Activated T-helper 2 cell treated with anti-CD3 and anti-CD28 coated beads, Interferon-gamma antibody, Interleukin-2, Interleukin-4, amounts not matched to agents 10 μg/mL and 5 μg/mL and 100 μg/mL, durations not matched to agents 14 hours and 24 hours and 36 hours (primary cell): ENCODE measurements around the gene SPPL2C. TPM values are rescaled to one million over a fixed set of nuclear protein-coding genes. Genes with fewer than 3 reads are reported as not detected.

Source experiments
- DNase-seq: peaks from one replicate; pipeline ENCODE4 v3.0.0; 2021; ENCODE audit warnings: low spot score
- H3K27ac Mint-ChIP-seq: one replicate; pipeline ENCODE4 v1.8.0; 2021; ENCODE audit warnings: mixed read lengths
- H3K27me3 Mint-ChIP-seq: one replicate; pipeline ENCODE4 v1.8.0; 2021; ENCODE audit warnings: low read depth, mixed read lengths
- H3K36me3 Mint-ChIP-seq: one replicate; pipeline ENCODE4 v1.8.0; 2021; ENCODE audit warnings: low read depth, mixed read lengths
- H3K4me1 Mint-ChIP-seq: one replicate; pipeline ENCODE4 v1.8.0; 2021; ENCODE audit warnings: low read depth, mixed read lengths
- H3K4me3 Mint-ChIP-seq: one replicate; pipeline ENCODE4 v1.8.0; 2021; ENCODE audit warnings: low read depth, mild to moderate bottlenecking, moderate library complexity, mixed read lengths
- H3K9me3 Mint-ChIP-seq: one replicate; pipeline ENCODE4 v1.8.0; 2021; ENCODE audit warnings: mixed read lengths
- intact Hi-C: fragments of 100-400 bp; cut with micrococcal nuclease; formaldehyde crosslinking; loops from one replicate; pipeline ENCODE4 v1.15.1; 2023
- total RNA-seq: library from RNA; stranded (reverse); gene quantifications from 2 replicates; pipeline ENCODE4 v1.2.3, GENCODE V29; 2022

Gene SPPL2C
- total RNA-seq, 1 donor from 2014 or later = not detected

DNA sequence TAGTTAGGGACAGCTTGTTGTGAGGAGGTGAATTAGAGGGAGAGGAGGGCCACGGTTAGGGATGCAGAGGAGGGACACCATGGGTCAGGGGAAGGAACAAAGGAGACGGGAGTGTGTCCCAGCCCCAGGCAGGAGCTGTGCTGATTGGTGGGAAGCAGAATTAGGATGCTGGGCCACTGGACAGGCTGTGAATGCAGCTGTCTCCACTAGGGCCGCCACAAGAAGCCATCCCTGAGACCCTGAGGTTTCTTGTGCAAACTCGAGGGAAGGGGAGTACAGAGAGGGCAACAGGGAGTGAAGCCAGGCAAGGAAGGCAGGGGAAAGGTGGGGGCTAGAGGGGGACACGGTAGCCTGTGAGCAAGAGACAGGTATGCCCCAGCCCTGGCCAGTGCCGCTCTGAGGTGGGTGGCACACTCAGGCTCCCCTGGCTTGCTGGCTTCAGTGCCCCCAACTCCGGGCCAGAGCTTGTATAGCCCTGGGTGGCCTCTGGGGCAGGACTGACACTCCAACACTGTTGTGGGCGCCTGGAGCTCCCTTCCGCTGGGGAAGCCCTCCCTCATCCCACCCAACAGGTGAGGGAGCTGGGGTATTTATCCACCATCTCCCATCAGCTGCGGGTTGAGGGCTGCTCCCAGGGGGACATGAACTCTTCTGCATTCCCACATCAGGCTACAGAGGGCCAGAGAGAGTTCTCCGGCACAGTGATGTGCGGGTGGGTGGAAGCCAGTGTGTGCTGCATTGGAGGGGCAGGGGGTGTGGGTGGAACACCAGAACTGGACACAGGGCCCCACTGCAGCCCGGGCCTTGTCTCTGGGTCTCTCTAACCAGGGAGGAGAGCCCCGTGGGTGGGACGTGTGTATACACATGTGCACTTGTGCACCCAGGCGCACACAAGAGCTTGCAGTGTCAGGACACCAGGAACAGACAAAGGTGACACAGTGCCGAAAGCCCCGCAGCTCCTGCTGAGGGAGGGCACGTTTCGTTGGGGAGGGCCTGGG lies 8.3 kb upstream of the SPPL2C start:
- intact Hi-C loops = no loop called here
- DNase-seq = no peak
- no peaks in the 10 kb centered on the region for H3K4me1 Mint-ChIP-seq

DNA sequence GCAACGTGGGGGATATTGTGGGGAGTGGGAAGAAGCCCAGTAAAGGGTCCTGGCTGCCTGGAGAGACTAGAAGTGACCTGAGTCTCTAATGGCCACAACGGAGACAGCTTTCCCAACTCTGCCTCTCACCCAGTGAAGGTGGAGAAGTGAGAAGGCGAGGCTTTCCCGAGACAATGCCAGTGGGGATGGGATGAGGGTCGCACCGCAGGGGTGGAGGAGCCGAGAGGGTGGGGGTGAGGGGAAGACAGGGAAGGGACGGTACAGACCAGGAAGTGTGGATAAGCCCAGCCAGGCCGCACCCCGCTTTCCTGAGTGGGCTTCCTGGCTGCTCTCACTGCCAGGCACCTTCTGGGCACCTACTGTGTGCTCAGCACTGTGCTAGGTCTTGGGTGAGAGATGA lies 7.5 kb upstream of the SPPL2C start:
- Mint-ChIP-seq H3K9me3 (no peaks in the 10 kb centered on the region), H3K27me3 (peaks cover 2% of the 10 kb centered on the region), H3K36me3 (no peaks in the 10 kb centered on the region), H3K4me3 (no peak overlapping the region), H3K27ac (no peak overlapping the region), H3K4me1 (no peaks in the 10 kb centered on the region)
- no peak for DNase-seq
- intact Hi-C loops = no loop called here

More for the DNA sequence above, 8.3 kb upstream of the SPPL2C start:
- H3K36me3 Mint-ChIP-seq = no peaks in the 10 kb centered on the region
- no peaks in the 10 kb centered on the region for H3K27me3 Mint-ChIP-seq
- H3K4me3 Mint-ChIP-seq = no peak overlapping the region
- no peak overlapping the region for H3K27ac Mint-ChIP-seq
- H3K9me3 Mint-ChIP-seq = no peaks in the 10 kb centered on the region

- Mint-ChIP-seq H3K4me1 (no peaks in the 10 kb centered on the region), H3K36me3 (no peaks in the 10 kb centered on the region), H3K4me3 (no peak overlapping the region), H3K27ac (no peak overlapping the region), H3K27me3 (peaks cover 3% of the 10 kb centered on the region), H3K9me3 (no peaks in the 10 kb centered on the region)
- DNase-seq = no peak
- intact Hi-C loops = no loop called here
Measured at GRCh38 chr17:45837603-45838002, 7.1 kb upstream of the SPPL2C start.

DNA sequence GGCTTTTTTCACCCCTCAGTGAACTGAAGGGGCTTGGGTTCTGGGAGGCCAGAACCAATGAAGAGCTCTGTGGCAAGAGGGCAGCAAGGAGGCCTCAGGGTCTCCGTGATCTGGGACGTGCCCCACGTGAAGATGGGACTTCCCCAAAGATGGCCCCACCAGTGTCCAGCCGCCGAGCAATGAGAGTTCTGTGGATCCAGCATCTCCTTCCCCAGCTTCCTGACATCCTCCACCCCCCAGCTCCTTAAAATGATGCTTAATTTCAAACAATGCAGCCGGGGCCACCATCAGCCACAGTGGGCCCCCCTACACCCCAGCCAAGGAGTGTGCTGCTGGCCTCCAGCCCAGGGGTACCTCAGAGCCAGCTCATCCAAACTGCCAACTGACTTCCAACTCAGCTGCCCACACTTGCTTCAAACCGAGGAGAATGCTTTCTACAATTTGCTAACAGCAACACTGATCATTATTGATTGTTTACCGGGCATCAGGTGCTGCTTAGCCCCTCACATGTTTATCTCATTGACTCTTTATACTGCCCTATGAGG lies 5.9 kb upstream of the SPPL2C start:
- no peaks in the 10 kb centered on the region for H3K4me1 Mint-ChIP-seq
- H3K27ac Mint-ChIP-seq = no peak overlapping the region
- H3K4me3 Mint-ChIP-seq = no peak overlapping the region
- H3K9me3 Mint-ChIP-seq = no peaks in the 10 kb centered on the region
- H3K27me3 Mint-ChIP-seq = peaks cover 3% of the 10 kb centered on the region
- no peaks in the 10 kb centered on the region for H3K36me3 Mint-ChIP-seq
- intact Hi-C loops = no loop called here
- DNase-seq = no peak

GRCh38 chr17:45839442-45839841 lies 5.2 kb upstream of the SPPL2C start:
- intact Hi-C loops = no loop called here
- no peak overlapping the region for H3K4me3 Mint-ChIP-seq
- H3K4me1 Mint-ChIP-seq = no peaks in the 10 kb centered on the region
- H3K27ac Mint-ChIP-seq = no peak overlapping the region
- H3K9me3 Mint-ChIP-seq = no peaks in the 10 kb centered on the region
- peaks cover 3% of the 10 kb centered on the region for H3K27me3 Mint-ChIP-seq
- DNase-seq = no peak
- H3K36me3 Mint-ChIP-seq = no peaks in the 10 kb centered on the region

- H3K36me3 Mint-ChIP-seq = no peaks in the 10 kb centered on the region
- no peak overlapping the region for H3K27ac Mint-ChIP-seq
- no peaks in the 10 kb centered on the region for H3K4me1 Mint-ChIP-seq
- no peak overlapping the region for H3K4me3 Mint-ChIP-seq
- intact Hi-C loops = no loop called here
- H3K9me3 Mint-ChIP-seq = no peaks in the 10 kb centered on the region
- H3K27me3 Mint-ChIP-seq = peaks cover 3% of the 10 kb centered on the region
- no peak for DNase-seq
Measured at GRCh38 chr17:45841186-45841585, 3.5 kb upstream of the SPPL2C start.

- DNase-seq = no peak
- H3K27me3 Mint-ChIP-seq = peaks cover 3% of the 10 kb centered on the region
Measured at GRCh38 chr17:45841883-45842525, 2.7 kb upstream of the SPPL2C start.

DNA sequence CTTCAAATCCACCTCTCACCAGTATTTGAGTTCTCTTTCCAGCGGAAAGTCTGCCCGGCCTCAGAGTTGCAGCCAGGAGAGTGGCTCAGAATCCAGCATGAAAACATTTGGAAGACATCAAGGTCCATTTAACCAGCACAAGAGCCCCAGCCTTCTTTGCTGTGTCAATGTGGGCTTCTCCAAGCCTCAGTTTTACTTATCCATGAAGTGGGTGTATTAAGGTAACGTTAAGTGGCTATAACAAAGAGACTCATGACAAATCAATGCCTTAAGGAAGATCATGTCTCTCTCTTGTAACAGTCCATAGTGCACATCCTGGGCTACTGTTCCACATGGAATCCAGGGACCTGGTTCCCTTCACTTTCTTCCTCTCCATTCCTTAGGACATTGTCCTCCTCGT lies 959 bp upstream of the SPPL2C start:
- Mint-ChIP-seq H3K9me3 (no peaks in the 10 kb centered on the region), H3K36me3 (no peaks in the 10 kb centered on the region), H3K4me1 (no peaks in the 10 kb centered on the region), H3K27ac (no peak overlapping the region), H3K4me3 (no peak overlapping the region), H3K27me3 (peaks cover 3% of the 10 kb centered on the region)
- intact Hi-C loops = no loop called here
- DNase-seq = no peak

More at GRCh38 chr17:45841883-45842525, 2.7 kb upstream of the SPPL2C start:
- H3K27ac Mint-ChIP-seq = no peak overlapping the region
- no peaks in the 10 kb centered on the region for H3K36me3 Mint-ChIP-seq
- H3K4me1 Mint-ChIP-seq = no peaks in the 10 kb centered on the region
- no peaks in the 10 kb centered on the region for H3K9me3 Mint-ChIP-seq
- H3K4me3 Mint-ChIP-seq = no peak overlapping the region
- intact Hi-C loops = no loop called here

DNA sequence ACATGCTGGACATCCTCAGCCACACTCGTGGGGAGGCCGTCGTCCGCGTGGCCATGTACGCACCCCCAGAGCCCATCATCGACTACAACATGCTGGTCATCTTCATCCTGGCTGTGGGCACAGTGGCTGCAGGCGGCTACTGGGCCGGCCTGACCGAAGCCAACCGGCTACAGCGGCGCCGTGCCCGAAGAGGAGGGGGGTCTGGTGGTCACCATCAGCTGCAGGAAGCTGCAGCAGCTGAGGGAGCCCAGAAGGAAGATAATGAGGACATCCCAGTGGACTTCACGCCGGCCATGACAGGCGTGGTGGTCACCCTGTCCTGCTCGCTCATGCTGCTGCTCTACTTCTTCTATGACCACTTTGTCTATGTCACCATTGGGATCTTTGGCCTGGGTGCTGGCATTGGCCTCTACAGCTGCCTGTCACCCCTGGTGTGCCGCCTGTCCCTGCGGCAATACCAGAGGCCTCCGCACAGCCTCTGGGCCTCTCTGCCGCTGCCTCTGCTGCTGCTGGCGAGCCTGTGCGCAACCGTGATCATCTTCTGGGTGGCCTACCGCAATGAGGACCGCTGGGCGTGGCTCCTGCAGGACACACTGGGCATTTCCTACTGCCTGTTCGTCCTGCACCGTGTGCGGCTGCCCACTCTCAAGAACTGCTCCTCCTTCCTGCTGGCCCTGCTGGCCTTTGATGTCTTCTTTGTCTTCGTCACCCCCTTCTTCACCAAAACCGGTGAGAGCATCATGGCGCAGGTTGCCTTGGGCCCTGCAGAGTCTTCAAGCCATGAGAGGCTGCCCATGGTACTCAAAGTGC lies 900 bp downstream of the SPPL2C start:
- Mint-ChIP-seq H3K4me3 (no peak overlapping the region), H3K27me3 (peaks cover 3% of the 10 kb centered on the region), H3K9me3 (no peaks in the 10 kb centered on the region), H3K27ac (no peak overlapping the region), H3K36me3 (no peaks in the 10 kb centered on the region), H3K4me1 (no peaks in the 10 kb centered on the region)
- intact Hi-C loops = no loop called here
- no peak for DNase-seq

- intact Hi-C loops = no loop called here
- Mint-ChIP-seq H3K4me3 (no peak overlapping the region), H3K36me3 (no peaks in the 10 kb centered on the region), H3K9me3 (no peaks in the 10 kb centered on the region), H3K27ac (no peak overlapping the region), H3K4me1 (no peaks in the 10 kb centered on the region), H3K27me3 (peaks cover 8% of the 10 kb centered on the region)
- no peak for DNase-seq
Measured at GRCh38 chr17:45846223-45846622, 1.5 kb downstream of the SPPL2C start.

DNA sequence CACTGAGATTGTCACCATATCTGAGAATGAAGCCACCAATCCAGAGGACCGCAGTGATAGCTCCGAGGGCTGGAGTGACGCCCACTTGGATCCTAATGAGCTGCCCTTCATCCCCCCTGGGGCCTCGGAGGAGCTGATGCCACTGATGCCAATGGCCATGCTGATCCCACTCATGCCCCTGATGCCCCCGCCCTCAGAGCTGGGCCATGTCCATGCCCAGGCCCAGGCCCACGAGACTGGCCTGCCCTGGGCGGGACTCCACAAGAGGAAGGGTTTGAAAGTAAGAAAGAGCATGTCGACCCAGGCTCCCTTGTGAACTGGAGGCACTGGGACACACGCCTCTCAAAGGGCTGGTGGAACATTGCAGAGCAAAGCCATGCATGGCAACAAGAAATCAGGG lies 2.0 kb downstream of the SPPL2C start:
- H3K36me3 Mint-ChIP-seq = no peaks in the 10 kb centered on the region
- no peaks in the 10 kb centered on the region for H3K4me1 Mint-ChIP-seq
- no peak for DNase-seq
- H3K9me3 Mint-ChIP-seq = no peaks in the 10 kb centered on the region
- peaks cover 9% of the 10 kb centered on the region for H3K27me3 Mint-ChIP-seq
- no peak overlapping the region for H3K27ac Mint-ChIP-seq
- H3K4me3 Mint-ChIP-seq = no peak overlapping the region
- intact Hi-C loops = no loop called here

DNA sequence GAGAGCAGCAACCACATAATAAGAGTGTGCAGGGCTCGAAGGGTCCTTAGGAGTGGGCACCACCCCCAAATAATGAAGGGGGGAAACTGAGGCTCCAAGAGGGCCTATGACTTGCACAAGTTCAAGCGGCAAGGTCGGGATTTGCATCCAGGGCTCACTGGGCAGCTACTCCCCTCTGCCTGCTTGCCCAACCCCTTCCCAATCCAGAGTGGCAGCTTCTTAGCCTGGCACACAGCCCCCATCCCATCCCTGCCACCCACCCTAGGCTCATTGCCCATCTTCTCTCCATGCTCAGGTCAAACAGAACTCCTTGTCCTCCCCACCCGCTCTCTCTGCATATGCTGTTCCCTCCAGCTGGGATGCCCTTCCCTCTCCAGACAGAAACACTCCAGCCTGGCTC lies 2.4 kb downstream of the SPPL2C start:
- H3K9me3 Mint-ChIP-seq = no peaks in the 10 kb centered on the region

More for the DNA sequence above, 2.4 kb downstream of the SPPL2C start:
- no peaks in the 10 kb centered on the region for H3K4me1 Mint-ChIP-seq
- no peaks in the 10 kb centered on the region for H3K36me3 Mint-ChIP-seq
- H3K27me3 Mint-ChIP-seq = peaks cover 7% of the 10 kb centered on the region
- no peak for DNase-seq
- intact Hi-C loops = no loop called here
- H3K27ac Mint-ChIP-seq = no peak overlapping the region
- no peak overlapping the region for H3K4me3 Mint-ChIP-seq
